ENCODE measurements around the gene EIF4H.
"Not testable (repeated sequence)": the region's sequence is repeated elsewhere in the genome, so short reads cannot be mapped to it uniquely, and the experiment has no call there.

Gene EIF4H

DNA sequence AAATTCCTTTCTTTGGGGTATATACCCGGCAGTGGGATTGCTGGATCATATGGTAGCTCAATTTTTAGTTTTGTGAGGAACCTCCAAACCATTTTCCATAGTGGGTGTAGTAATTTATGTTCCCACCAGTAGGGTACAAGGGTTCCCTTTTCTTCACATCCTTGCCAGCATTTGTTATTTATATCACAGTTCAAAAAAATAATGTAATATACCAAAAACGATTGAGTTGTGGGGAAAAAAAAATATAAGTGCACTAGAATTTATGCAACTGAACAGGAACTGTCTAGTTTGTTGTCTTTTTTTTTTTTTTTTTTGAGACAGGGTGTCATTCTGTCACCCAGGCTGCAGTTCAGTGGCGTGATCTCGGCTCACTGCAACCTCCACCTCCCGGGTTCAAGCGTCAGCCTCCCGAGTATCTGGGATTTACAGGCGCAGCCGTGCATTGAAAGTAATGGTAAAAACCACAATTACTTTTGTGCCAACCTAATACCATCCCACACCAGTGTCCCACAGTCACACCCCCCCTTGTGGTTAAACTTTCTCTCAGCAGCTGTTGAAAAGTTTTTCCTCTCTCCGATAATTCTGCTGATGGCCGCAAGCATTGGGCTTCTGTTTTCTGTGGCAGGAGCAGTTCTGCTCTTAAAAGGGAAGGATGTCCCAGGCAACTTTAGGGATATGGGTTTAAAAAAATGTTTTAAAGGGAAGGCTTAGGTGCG is 28.8 kb downstream of the EIF4H start:
- peak; percentile 39 for DNase-seq

DNA sequence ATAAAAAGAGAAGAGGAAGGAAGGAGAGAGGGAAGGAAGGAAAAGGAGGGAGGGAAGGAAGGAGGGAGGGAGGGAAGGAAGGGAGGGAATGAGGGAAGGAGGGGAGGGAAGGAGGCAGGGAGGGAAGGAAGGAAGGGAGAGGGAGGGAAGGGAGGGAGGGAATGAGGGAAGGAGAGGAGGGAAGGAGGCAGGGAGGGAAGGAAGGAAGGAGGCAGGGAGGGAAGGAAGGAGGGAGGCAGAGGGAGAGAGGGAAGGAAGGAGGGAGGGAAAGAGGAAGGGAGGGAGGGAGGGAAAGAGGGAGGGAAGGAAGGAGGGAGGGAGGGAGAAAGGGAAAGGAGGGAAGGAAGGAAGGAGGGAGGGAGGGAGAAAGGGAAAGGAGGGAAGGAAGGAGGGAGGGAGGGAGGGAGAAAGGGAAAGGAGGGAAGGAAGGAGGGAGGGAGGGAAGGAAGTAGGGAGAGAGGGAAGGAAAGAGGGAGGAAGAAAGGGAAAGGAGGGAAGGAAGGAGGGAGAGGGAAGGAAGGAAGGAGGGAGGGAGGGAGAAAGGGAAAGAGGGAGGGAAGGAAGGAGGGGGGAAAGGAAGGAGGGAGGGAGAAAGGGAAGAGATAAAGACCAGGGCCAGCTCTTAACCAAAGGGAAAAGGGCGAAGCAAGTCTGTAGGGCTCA is 29.9 kb downstream of the EIF4H start:
- no peak for DNase-seq

DNA sequence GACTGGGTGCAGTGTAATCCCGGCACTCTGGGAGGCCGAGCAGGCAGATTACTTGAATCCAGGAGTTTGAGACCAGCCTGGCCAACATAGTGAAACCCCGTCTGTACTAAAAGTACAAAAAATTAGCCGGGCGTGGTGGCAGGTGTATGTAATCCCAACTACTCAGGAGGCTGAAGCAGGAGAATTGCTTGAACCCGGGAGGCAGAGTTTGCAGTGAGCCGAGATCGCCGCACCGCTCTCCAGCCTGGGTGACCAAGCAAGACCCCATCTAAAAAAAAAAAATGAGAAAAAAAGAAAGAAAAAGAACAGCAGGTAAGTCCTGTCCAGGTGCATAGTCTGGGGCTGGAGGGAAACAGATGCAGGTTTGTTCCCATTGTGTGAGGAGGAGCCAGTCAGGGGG is 31.9 kb downstream of the EIF4H start:
- DNase-seq = not testable (repeated sequence)

DNA sequence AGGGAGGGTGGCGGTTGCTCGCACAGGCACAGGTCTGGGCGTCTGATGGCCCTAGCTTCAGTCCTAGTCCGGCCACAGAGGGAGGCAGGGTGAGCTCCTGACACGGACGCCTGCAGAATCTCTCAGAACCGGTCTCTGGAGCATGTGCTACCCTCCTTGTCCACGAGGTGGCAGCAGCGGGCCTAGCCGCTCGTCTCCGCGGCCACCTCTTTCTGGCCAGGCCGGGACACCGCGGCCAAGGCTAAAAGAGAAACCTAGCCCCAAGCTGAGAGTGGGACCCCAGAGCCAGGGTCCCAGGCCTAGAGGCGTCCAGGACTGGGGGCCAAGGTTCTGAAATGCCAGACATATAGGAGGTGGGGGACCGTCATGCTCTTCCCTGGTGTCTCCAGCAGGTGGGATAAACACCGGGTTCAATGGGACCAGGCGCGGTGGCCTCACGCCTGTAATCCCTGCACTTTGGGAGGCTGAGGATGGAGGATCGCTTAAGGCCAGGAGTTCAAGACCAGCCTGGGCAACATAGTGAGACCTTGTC is 32.5 kb downstream of the EIF4H start:
- DNase-seq = peak; percentile 82

DNA sequence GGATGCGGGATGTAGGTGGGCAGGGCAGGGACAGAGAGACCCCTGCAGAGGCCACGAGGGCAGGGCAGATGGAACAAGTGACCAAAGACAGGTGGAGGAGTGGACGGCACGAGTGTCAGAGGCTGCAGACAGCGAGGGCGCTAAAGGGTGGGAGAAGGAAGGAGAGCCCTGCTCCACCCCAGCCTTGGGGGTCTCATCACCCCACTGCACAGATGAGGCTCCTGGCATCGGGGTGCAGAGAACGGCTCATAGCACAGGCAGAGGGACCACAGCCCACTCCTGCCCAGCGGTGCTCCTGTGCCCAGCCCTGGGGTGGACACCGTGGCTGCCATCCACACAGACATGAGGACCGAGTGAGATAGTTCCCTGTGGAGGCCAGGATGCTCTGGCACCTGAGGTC is 33.4 kb downstream of the EIF4H start:
- no peak for DNase-seq

DNA sequence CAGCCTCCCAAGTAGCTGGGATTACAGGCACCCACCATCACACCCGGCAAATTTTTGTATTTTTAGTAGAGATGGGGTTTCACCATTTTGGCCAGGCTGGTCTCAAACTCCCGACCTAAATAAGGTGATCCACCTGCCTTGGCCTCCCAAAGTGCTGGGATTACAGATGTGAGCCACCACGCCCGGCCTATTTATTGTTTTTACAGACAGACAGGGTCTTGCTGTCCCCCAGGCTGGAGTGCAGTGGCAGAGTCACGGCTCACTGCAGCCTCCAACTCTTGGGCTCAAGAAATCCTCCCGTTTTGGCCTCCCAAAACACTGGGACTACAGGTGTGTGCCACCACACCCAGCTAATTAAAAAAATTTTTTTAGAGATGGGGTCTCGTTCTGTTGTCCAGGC is 34.1 kb downstream of the EIF4H start:
- not testable (repeated sequence) for DNase-seq

DNA sequence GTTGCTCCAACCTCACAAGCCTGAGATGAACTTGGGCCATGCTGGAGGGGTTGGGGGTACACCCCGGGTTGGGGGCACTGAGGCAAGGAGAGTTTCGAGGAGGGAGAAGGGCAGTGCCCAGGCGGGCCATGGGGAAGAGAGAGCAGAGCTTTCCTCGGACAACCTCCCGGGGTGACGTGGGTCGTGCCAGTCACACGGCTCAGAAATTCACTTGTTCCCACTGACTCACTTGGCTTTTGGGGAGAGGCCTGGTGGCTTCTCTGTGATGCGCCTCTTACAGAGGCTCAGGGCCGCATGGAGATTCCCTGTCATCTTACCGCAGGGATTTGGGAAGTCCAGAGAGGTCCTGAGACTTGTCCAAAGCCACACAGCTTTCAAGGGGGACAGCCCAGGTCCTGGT is 38.5 kb downstream of the EIF4H start:
- no peak for DNase-seq

DNA sequence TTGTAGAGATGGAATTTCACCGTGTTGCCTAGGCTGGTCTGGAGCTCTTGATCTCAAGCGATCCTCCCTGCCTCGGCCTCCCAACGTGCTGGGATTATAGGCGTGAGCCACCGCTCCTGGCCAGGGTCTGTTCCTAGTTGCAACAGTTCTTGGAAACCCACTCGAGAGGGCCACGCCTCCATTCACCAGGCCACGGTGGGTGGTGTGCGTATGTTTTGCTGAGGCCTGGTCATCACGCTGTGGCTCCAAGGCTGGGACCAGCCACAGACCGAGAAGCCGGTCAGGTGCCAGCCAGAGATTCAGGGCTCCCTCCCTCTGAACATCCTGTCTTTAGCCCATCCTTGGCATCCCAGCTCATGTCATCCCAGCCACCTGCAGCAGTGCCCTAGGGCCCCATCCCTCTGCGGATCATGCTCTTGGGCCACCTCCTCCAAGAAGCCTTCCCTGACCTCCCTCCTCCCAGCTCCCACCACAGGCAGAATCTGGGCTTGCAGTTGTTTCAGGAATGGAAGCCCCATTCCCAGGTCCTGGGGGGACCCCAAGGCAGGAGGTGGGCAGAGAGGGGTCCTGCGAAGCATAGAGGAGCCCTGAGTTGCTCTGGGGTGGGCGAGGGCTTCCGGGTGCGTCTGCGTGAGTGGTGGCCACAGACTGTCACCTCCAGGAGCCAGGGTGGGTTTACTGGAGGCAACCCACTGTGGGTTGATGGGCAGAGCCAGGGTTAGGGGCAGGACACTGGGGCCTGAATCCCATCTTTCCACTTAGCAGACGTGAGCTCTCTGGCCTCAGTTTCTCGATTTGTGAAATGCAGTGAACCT is 40.9 kb downstream of the EIF4H start:
- no peak for DNase-seq

DNA sequence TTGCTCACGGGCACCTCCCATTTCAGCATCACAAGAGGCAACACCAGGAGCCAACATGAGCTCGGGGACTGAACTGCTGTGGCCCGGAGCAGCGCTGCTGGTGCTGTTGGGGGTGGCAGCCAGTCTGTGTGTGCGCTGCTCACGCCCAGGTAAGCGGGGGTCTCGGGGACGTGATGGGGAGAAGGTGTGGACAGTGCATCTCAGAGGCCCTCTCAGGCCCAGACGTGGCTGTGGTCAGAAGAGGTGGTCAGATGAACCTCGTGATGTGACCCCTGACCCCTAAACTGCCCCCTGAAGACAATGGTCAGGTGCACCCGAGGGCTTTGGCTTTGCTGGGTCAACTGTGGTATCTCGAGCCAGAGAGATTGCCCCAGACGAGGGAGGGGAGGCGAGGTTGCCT is 41.8 kb downstream of the EIF4H start:
- no peak for DNase-seq

DNA sequence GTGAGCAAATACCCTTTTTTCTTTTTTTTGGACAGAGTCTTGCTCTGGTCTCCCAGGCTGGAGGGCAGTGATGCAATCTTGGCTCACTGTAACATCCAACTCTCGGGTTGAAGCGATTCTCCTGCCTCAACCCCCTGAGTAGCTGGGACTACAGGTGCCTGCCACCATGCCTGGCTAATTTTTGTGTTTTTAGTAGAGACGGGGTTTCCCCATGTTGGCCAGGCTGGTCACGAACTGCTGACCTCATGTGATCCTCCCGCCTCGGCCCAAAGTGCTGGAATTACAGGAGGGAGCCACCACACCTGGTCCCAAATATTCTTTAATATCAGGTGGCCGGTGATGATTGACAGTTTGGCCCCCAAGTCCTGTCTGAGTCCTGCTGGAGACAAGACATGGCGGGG is 42.2 kb downstream of the EIF4H start:
- DNase-seq = no peak

DNA sequence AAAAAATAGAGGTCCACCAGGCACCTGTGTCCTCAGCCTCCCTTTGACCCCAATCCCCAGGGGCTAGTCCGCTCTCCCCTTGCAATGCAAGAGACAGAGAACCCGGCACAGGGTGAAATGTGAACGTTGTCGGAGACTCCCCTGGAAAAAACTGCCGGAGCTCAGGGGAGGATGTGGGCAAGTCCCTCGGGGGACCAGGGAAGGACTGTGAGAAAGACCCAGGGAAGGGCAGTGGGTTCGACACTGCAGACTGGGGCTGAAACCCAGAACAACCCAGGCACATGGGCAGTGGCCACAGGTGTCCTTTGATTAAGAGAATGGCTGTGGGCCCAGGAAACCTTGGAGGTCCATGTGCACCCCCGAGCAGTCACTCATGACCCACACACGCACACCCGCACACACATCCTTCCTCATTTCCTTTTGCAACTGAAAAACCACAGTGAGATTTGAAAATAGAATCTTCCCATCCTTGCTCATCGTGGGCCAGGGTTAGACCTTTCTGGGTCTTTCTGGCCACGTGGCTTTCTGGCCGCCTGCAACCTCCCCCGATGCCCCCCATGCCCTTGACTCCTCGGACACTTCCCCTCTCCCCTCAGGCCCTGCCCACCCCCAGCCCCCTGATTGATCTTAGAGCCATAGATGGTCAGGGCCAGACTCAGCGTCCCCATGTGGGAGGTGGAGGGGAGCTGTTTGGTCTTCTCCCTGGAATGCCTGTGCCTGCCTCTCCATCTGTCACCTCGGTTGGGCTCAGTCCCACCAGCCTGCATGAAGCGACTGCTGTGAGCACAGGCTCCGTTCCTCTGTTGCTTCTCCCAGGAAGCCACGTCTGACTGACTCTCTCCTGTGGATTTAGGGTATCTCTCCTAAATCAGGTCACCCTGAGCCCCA is 43.5 kb downstream of the EIF4H start:
- peak; percentile 47 for DNase-seq

DNA sequence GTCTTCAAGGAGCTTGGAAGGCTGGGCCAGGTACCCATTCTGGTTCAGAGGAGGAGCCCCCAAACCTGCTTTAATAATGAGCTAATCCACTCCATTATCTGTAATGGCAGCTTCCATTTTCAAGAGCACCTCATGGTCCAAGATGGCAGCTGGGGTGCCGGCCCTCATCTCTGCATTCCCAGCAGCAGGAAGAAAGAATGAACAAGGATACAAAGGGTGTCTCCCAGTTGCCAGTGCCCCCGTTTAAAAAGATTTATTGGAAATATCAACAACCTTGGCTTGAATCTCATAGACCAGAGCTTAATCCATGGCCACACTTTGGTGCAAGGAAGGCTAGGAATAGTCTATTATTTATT is 44.2 kb downstream of the EIF4H start:
- no peak for DNase-seq

DNA sequence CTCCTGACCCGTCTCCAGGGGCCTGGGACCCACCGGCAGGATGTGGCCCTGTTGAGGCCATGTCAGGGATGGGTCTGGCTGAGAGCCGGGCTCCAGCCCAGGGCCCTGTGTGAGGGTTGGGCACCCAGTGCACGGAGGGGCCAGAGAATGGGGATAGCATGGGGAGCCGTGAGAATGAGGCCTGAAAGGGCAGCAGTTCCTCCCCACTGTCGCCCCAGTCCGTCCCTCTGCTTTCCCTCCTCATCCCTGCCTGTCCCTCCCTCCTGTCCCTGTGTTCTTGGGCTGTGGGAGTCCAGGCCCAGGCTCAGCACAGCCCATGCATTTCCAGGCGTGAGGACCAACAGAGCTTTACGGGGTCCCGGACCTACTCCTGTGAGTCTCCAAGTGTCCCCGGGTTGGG is 45.3 kb downstream of the EIF4H start:
- no peak for DNase-seq

DNA sequence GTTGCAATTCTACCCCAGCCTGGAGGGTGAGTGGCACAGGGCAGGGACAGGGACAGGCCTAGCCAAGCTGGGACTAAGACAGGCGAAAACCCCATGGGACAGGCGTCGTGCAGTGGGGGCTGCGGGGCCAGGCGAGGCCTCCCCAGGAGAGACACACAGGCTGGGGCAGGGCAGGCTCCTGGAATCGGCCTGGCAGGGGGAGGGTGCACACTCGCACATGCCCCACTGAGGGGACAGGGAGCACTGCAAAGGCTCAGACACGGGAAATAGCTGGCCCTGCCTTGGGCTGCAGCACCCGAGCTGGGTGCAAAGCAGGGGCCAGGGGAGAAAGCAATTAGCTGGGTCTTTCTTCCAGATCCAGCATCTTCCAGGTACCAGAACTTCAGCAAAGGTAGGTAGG is 46.1 kb downstream of the EIF4H start:
- DNase-seq = no peak

DNA sequence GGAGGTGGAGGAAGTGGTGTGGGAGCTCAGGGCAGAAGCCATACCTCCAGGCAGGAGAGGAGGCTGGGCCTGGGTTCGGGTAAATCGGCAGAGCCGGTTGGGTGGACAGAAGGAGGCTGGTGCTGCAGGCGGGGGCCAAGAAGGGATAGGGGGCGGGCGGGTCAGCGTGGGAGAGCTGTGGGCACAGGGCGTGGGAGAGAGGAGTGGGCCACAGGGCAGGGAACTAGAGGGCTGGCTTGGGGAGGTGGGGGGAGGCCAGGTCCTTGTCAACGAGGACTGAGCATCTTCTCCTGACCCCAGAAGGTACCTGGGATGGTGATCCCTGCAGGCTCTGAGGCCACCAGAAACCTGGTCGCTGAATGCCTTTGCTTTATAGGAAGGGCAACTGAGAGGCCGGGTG is 47.6 kb downstream of the EIF4H start:
- DNase-seq = no peak

DNA sequence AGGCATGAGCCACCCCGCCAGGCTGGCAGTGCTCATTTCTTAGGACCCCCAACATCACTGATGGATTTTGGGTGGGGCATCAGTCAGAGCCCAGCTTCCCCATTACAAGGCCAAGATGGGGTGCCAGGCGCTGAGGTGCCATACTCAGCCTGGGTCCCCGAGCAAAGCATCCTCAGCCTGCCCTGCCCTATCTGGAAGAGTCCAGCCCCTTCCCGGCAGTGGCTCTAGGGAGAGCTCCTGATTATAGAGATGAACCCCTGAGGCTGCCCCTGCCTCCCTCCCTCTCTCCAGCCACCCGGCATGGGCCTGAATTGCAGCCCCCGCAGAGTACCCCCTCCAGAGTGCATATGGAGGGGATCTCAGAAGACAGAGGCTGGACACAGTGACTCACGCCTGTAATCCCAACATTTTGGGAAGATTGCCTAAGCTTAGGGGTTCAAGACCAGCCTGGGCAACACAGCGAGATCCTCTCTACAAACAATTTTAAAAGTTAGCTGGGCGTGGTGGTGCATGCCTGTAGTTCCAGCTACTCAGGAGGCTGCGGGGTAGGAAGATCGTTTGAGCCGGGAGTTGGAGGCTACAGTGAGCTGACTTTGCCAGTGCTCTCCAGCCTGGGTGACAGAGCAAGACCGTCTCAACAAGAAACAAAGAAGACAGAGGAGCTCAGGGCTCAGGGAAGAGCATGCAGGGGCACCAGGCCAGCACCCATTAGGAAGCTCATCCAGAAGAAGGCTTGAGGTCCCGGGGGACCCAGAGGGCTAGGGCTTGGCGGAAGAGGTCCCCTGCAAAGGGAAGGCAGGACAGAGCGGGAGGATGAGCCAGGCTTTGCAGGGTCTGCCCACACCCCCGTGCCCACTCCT is 48.9 kb downstream of the EIF4H start:
- DNase-seq = no peak

DNA sequence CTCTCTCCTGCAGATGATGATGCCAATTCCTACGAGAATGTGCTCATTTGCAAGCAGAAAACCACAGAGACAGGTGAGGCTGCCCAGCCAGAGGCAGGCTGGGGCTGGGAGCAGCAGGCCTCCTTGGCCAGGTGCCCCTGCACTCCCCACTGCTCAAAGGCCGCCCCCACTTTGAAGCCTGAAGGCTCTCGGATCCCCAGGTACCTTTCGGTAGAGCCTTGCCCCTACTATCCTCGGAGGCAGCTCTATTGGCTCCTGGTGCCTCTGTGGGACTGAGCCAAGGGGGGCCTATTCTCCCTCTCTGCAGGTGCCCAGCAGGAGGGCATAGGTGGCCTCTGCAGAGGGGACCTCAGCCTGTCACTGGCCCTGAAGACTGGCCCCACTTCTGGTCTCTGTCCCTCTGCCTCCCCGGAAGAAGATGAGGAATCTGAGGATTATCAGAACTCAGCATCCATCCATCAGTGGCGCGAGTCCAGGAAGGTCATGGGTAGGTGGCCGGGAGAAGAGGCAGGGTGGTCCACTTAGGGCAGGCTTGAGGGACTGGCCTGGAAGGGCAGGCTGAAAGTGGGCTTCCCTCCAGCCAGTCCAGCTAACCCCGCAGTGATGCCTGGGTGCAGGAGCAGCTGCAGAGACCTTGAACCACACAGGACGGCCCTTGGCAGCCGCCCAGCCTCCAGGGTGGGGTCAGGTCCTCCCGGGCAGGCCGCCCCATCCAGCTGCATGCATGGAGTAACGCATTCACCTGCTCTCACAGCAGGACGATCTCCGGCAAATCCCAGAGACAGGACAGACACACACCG is 49.8 kb downstream of the EIF4H start:
- DNase-seq = no peak

DNA sequence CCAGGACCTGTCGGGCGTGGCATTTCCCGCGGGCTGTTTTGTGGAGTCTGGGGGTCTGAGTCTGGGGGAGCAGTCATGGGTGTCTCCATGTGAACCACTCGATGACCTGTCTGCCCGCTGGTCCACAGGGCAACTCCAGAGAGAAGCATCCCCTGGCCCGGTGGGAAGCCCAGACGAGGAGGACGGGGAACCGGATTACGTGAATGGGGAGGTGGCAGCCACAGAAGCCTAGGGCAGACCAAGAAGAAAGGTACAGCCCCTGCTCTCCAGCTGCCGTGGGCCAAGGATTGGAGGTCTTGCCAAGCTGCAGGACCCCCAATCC is 50.3 kb downstream of the EIF4H start:
- DNase-seq = no peak

DNA sequence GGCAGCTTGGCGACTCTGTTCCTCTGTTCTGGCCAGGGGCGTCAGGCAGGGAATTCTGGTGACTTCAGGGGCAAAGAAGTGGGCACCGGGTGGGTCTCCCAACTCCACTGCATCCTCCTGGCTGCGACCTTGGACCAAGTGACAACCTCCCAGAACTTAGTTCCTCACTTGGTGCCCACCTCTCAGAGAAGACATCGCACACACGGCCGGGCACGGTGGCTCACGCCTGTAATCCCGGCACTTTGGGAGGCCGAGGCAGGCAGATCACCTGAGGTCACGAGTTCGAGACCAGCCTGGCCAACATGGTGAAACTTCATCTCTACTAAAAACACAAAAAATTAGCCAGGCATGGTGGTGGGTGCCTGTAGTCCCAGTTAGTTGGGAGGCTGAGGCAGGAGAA is 50.8 kb downstream of the EIF4H start:
- not testable (repeated sequence) for DNase-seq

DNA sequence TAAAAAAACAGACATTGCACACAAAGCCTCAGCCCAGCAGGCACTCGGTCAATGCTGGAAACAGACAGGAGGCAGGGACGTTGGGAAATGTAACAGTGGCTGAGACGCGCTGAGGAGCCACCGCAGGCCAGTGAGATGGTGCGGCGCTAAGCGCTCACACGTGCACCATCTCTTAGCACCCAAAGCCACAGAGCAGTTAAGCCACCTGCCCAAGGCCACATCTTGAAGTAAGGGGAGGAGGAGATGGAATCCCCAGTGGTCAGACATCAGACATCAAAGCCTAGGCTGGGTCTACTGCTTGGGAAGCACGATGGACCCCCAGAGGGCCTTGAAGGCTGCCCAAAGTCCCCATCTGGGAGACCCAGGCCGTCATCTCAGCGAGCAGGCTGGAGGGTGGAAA is 51.2 kb downstream of the EIF4H start:
- DNase-seq = no peak

DNA sequence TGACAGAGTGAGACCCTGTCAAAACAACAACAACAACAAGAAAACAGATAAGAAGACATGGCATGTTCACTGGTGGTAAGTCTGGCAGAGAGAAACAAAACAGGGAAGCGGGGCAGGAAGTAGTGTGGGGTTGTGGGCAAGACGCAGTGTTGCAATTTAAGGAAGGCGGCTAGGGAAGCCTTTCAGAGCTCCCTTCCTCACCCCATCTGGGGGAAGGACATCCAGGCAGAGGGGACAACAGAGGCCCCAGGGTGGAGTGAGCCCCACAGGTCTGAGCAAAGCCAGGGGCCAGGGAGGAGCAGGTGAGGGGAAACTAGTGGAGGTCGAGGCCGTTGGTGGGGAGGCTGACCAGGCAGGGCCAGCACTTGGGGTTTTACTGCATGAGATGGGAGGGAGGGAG is 52.5 kb downstream of the EIF4H start:
- DNase-seq = no peak
